Measurements from ENCODE around the gene DGKQ.

DGKQ gene

GRCh38 chr4:1015746-1016145, 42.4 kb upstream of the DGKQ start:
- Histone ChIP-seq H3K27me3 (replicated peaks; ENCODE audit: control insufficient read depth, insufficient read depth, low read length) (no peaks in the 10 kb centered on the region), H3K4me3 (replicated peaks; ENCODE audit: low read depth, low read length) (no peak overlapping the region)
- TF ChIP-seq CTCF (IDR thresholded peaks at IDR 0.05; ENCODE audit: insufficient read depth, low read length, poor library complexity, severe bottlenecking), result no peak

GRCh38 chr4:1015179-1015578, 41.8 kb upstream of the DGKQ start:
- Histone ChIP-seq H3K36me3 (ENCODE audit: control insufficient read depth, insufficient read depth, low read length) (no peaks in the 10 kb centered on the region), H3K4me3 (replicated peaks; ENCODE audit: low read depth, low read length) (no peak overlapping the region), H3K27me3 (replicated peaks; ENCODE audit: control insufficient read depth, insufficient read depth, low read length) (no peaks in the 10 kb centered on the region)
- no peak for TF ChIP-seq CTCF (IDR thresholded peaks at IDR 0.05; ENCODE audit: insufficient read depth, low read length, poor library complexity, severe bottlenecking)
- DNase-seq (ENCODE audit: extremely low read depth, insufficient read length), result no peak

More at GRCh38 chr4:1015746-1016145, 42.4 kb upstream of the DGKQ start:
- H3K36me3 ChIP-seq (ENCODE audit: control insufficient read depth, insufficient read depth, low read length), result no peaks in the 10 kb centered on the region
- no peak for DNase-seq (ENCODE audit: extremely low read depth, insufficient read length)

- no peak for TF ChIP-seq CTCF (IDR thresholded peaks at IDR 0.05; ENCODE audit: insufficient read depth, low read length, poor library complexity, severe bottlenecking)
- Histone ChIP-seq H3K4me3 (replicated peaks; ENCODE audit: low read depth, low read length) (no peak overlapping the region), H3K27me3 (replicated peaks; ENCODE audit: control insufficient read depth, insufficient read depth, low read length) (no peaks in the 10 kb centered on the region), H3K36me3 (ENCODE audit: control insufficient read depth, insufficient read depth, low read length) (no peaks in the 10 kb centered on the region)
- no peak for DNase-seq (ENCODE audit: extremely low read depth, insufficient read length)
These were observed 41.2 kb upstream of the DGKQ start for GRCh38 chr4:1014291-1015167.

- Histone ChIP-seq H3K27me3 (replicated peaks; ENCODE audit: control insufficient read depth, insufficient read depth, low read length) (no peaks in the 10 kb centered on the region), H3K36me3 (ENCODE audit: control insufficient read depth, insufficient read depth, low read length) (no peaks in the 10 kb centered on the region), H3K4me3 (replicated peaks; ENCODE audit: low read depth, low read length) (no peak overlapping the region)
- DNase-seq (ENCODE audit: extremely low read depth, insufficient read length), result no peak
- TF ChIP-seq CTCF (IDR thresholded peaks at IDR 0.05; ENCODE audit: insufficient read depth, low read length, poor library complexity, severe bottlenecking), result no peak
These were observed 40.1 kb upstream of the DGKQ start for GRCh38 chr4:1013225-1014073.

GRCh38 chr4:1012034-1012739, 38.8 kb upstream of the DGKQ start:
- DNase-seq (ENCODE audit: extremely low read depth, insufficient read length), result no peak
- no peak for TF ChIP-seq CTCF (IDR thresholded peaks at IDR 0.05; ENCODE audit: insufficient read depth, low read length, poor library complexity, severe bottlenecking)
- Histone ChIP-seq H3K27me3 (replicated peaks; ENCODE audit: control insufficient read depth, insufficient read depth, low read length) (no peaks in the 10 kb centered on the region), H3K4me3 (replicated peaks; ENCODE audit: low read depth, low read length) (peak overlapping the region; percentile 36), H3K36me3 (ENCODE audit: control insufficient read depth, insufficient read depth, low read length) (no peaks in the 10 kb centered on the region)

Measured in GM06990 (cell line).